Coronary artery (tissue), 2 donors: ENCODE data around the gene COMMD1.

Experiments used
- DNase-seq: peaks from one replicate; pipeline ENCODE4 v3.0.0-alpha.2; 2017; ENCODE audit warnings: low spot score
- H3K27ac ChIP-seq, 2 donors: fragments of 200-600 bp; sonication (generic); one replicate each; pipeline ENCODE4 v1.5.1; 2016 to 2019
- H3K4me3 ChIP-seq: fragments of 200-600 bp; sonication (generic); 2 replicates; pipeline ENCODE4 v1.5.1; 2016; ENCODE audit warnings: mild to moderate bottlenecking, moderate library complexity
- CTCF ChIP-seq: fragments of 200-600 bp; sonication (generic); IDR thresholded peaks from one replicate; pipeline ENCODE4 v1.5.1; 2019; ENCODE audit warnings: antibody characterized with exemption

The COMMD1 gene

GRCh38 chr2:61943251-61943650 lies 37.8 kb downstream of the COMMD1 start:
- H3K4me3 ChIP-seq = no peak overlapping the region
- peak overlapping the region in 1 of 2 donors; percentile 4 for H3K27ac ChIP-seq
- DNase-seq = no peak
- no peak for TF ChIP-seq CTCF

- DNase-seq = no peak
- Histone ChIP-seq H3K4me3 (no peak overlapping the region), H3K27ac (no peak overlapping the region)
- no peak for TF ChIP-seq CTCF
These were observed 41.2 kb downstream of the COMMD1 start for GRCh38 chr2:61946666-61947065.

- H3K4me3 ChIP-seq = no peak overlapping the region
- H3K27ac ChIP-seq = peak overlapping the region; percentile 64 to 80
- TF ChIP-seq CTCF = no peak
- no peak for DNase-seq
These were observed 43.4 kb downstream of the COMMD1 start for GRCh38 chr2:61948661-61949457.

GRCh38 chr2:61949458-61949713 lies 43.9 kb downstream of the COMMD1 start:
- Histone ChIP-seq H3K4me3 (no peak overlapping the region), H3K27ac (peak overlapping the region; percentile 64 to 80)
- no peak for DNase-seq
- TF ChIP-seq CTCF = no peak

GRCh38 chr2:61949714-61950560 lies 44.5 kb downstream of the COMMD1 start:
- TF ChIP-seq CTCF = no peak
- H3K4me3 ChIP-seq = peak overlapping the region; percentile 16
- peak overlapping the region; percentile 64 to 80 for H3K27ac ChIP-seq
- no peak for DNase-seq

GRCh38 chr2:61950571-61951315 lies 45.3 kb downstream of the COMMD1 start:
- no peak for TF ChIP-seq CTCF
- peak overlapping the region; percentile 64 to 80 for H3K27ac ChIP-seq
- DNase-seq = no peak
- no peak overlapping the region for H3K4me3 ChIP-seq
